HCT116 (cell line): Measurements from ENCODE around the gene TFE3. TPM values are rescaled to one million over a fixed set of nuclear protein-coding genes. Genes with fewer than 3 reads are reported as not detected.

Source experiments
- ATAC-seq: fragments of 200-7000 bp; cut with Tn5 transposase; 2 replicates; pipeline ENCODE4 v1.9.1; 2020; ENCODE audit warnings: mild to moderate bottlenecking, moderate library complexity
- BruUV-seq: library from RNA; stranded (reverse); fragments of 400-500 nt; replicated peaks from 2 replicates; lab custom pipeline; 2021; lab: Mats Ljungman, UMichigan
- CTCF ChIA-PET: fragments of 300-600 bp; sonication (Branson Sonifier 250); formaldehyde crosslinking; loops from one replicate; lab custom pipeline; 2021; ENCODE audit warnings: antibody characterized with exemption; lab: Charles Lee
- POLR2A ChIA-PET: fragments of 300-600, 350-600 bp; sonication (Branson Sonifier 250); formaldehyde crosslinking; loops from one replicate; lab custom pipeline; 2021; ENCODE audit warnings: antibody characterized with exemption; lab: Charles Lee
- RAD21 ChIA-PET, 2 experiments: fragments of 300-600 bp; sonication (Branson Sonifier 250); formaldehyde crosslinking; loops; one replicate each; lab custom pipeline; 2023; ENCODE audit warnings: low total read pairs in 2 of 2; ENCODE audit not compliant: uncharacterized antibody in 2 of 2, unreplicated experiment in 2 of 2, low non-redundant PET in 1 of 2; lab: Charles Lee
- DNase-seq: peaks from one replicate; pipeline ENCODE4 v3.0.0-alpha.2; 2010; ENCODE audit warnings: low read depth, low spot score
- H2AFZ ChIP-seq: fragments of 200-600 bp; shearing (Covaris generic), sonication (generic); 2 replicates; pipeline ENCODE4 v1.6.1; 2017; ENCODE audit warnings: low read depth, mixed run types, mixed read lengths, antibody characterized with exemption, low read length; ENCODE audit not compliant: poor library complexity, severe bottlenecking
- H3K27ac ChIP-seq: 2 replicates; pipeline ENCODE4 v1.5.1; 2012; ENCODE audit warnings: low read depth, low read length
- H3K27me3 ChIP-seq: fragments of 200-600 bp; sonication (generic); 2 replicates; pipeline ENCODE4 v1.6.1; 2016; ENCODE audit warnings: mixed run types, low read length, mixed read lengths; ENCODE audit not compliant: insufficient read depth
- H3K36me3 ChIP-seq, 2 experiments: fragments of 200-500 bp in 1 of 2; fragments of 200-600 bp in 1 of 2; sonication (Bioruptor generic) in 1 of 2; sonication (generic) in 1 of 2; 2 replicates each; pipeline versions ENCODE4 v1.5.1 to v1.6.1; 2014 to 2016; ENCODE audit warnings: low read length in 2 of 2, inconsistent platforms in 1 of 2, mixed read lengths in 1 of 2, mixed run types in 1 of 2; ENCODE audit not compliant: insufficient read depth in 2 of 2, control insufficient read depth in 1 of 2
- H3K4me1 ChIP-seq, 2 experiments: fragments of 200-600 bp in 1 of 2; sonication (generic) in 1 of 2; 2 replicates each; pipeline versions ENCODE4 v1.5.1 to v1.6.1; 2012 to 2017; ENCODE audit warnings: low read length in 2 of 2, inconsistent platforms in 1 of 2, mild to moderate bottlenecking in 1 of 2, mixed read lengths in 1 of 2, mixed run types in 1 of 2, moderate library complexity in 1 of 2; ENCODE audit not compliant: insufficient read depth in 2 of 2, control insufficient read depth in 1 of 2
- H3K4me2 ChIP-seq: fragments of 200-600 bp; sonication (generic); 2 replicates; pipeline ENCODE4 v1.6.1; 2017; ENCODE audit warnings: mixed run types, low read length, mixed read lengths
- H3K4me3 ChIP-seq, 2 experiments: fragments of 200-600 bp in 1 of 2; sonication (generic) in 1 of 2; replicated peaks in 1 of 2; 2 replicates each; pipeline ENCODE4 v1.5.1; 2011 to 2016; ENCODE audit warnings: low read length in 2 of 2, control low read depth in 1 of 2, low read depth in 1 of 2, mild to moderate bottlenecking in 1 of 2, mixed read lengths in 1 of 2, mixed run types in 1 of 2
- H3K79me2 ChIP-seq: fragments of 200-600 bp; sonication (generic); 2 replicates; pipeline ENCODE4 v1.6.1; 2017; ENCODE audit warnings: mild to moderate bottlenecking, mixed run types, low read length, moderate library complexity, mixed read lengths; ENCODE audit not compliant: insufficient read depth
- H3K9ac ChIP-seq: fragments of 200-600 bp; sonication (generic); 2 replicates; pipeline ENCODE4 v1.6.1; 2016; ENCODE audit warnings: low read length, mixed read lengths
- H3K9me2 ChIP-seq: fragments of 200-600 bp; sonication (generic), shearing (Covaris generic); 2 replicates; pipeline ENCODE4 v1.6.1; 2017; ENCODE audit warnings: mixed run types, mild to moderate bottlenecking, moderate library complexity; ENCODE audit not compliant: insufficient read depth
- H3K9me3 ChIP-seq, 2 experiments: fragments of 200-500 bp in 1 of 2; fragments of 200-600 bp in 1 of 2; sonication (Bioruptor generic) in 1 of 2; sonication (generic) in 1 of 2; 2 replicates each; pipeline ENCODE4 v1.6.1; 2014 to 2017; ENCODE audit warnings: low read length in 2 of 2, mixed read lengths in 2 of 2, inconsistent platforms in 1 of 2, low read depth in 1 of 2, mild to moderate bottlenecking in 1 of 2, mixed run types in 1 of 2, moderate library complexity in 1 of 2; ENCODE audit not compliant: control insufficient read depth in 1 of 2, insufficient read depth in 1 of 2
- H4K20me1 ChIP-seq: fragments of 200-600 bp; sonication (generic), shearing (Covaris generic); 2 replicates; pipeline ENCODE4 v1.6.1; 2017; ENCODE audit warnings: mixed run types, mild to moderate bottlenecking, moderate library complexity; ENCODE audit not compliant: insufficient read depth
- CEBPB ChIP-seq: IDR thresholded peaks from 2 replicates; pipeline ENCODE4 v1.6.1; 2012; ENCODE audit warnings: low read depth
- CTCF ChIP-seq, 3 experiments: fragments of 200-600 bp in 1 of 3; sonication (generic) in 1 of 3; IDR thresholded peaks in 2 of 3; conservative IDR thresholded peaks in 1 of 3; 2 replicates each; pipeline ENCODE4 v1.5.1; 2012 to 2017; ENCODE audit warnings: low read depth in 2 of 3, low read length in 2 of 3, antibody characterized with exemption in 1 of 3, borderline replicate concordance in 1 of 3, control low read depth in 1 of 3, mild to moderate bottlenecking in 1 of 3, mixed read lengths in 1 of 3, mixed run types in 1 of 3, moderate library complexity in 1 of 3; ENCODE audit not compliant: insufficient read depth in 1 of 3
- MAX ChIP-seq: IDR thresholded peaks from 2 replicates; pipeline ENCODE4 v1.6.1; 2012
- POLR2A ChIP-seq: IDR thresholded peaks from 2 replicates; pipeline ENCODE4 v1.7.0; 2011; ENCODE audit warnings: borderline replicate concordance; ENCODE audit not compliant: insufficient read depth, insufficient read length; ENCODE audit errors: extremely low read depth
- POLR2AphosphoS5 ChIP-seq: IDR thresholded peaks from 2 replicates; pipeline ENCODE4 v1.6.1; 2011; ENCODE audit warnings: mild to moderate bottlenecking, low read depth, low read length, moderate library complexity
- REST ChIP-seq: IDR thresholded peaks from 2 replicates; pipeline ENCODE4 v1.6.1; 2012; ENCODE audit warnings: low read depth
- SP1 ChIP-seq: IDR thresholded peaks from 2 replicates; pipeline ENCODE4 v1.6.1; 2012; ENCODE audit warnings: low read depth
- ZFX ChIP-seq: fragments of 450-650 bp; IDR thresholded peaks from 2 replicates; pipeline ENCODE4 v1.6.1; 2017
- ZNF274 ChIP-seq: fragments of 200-500 bp; sonication (Bioruptor generic); IDR thresholded peaks from 2 replicates; pipeline ENCODE4 v1.6.1; 2014; ENCODE audit warnings: mild to moderate bottlenecking, low read depth, low read length, inconsistent platforms
- intact Hi-C: fragments of 100-400 bp; cut with micrococcal nuclease; formaldehyde crosslinking; loops from 2 replicates; pipeline ENCODE4 v1.10.0; 2022
- total RNA-seq: library from RNA; stranded (reverse); gene quantifications from one replicate; pipeline ENCODE4 v1.2.1, GENCODE V29; 2021; ENCODE audit not compliant: unreplicated experiment

Gene TFE3
- total RNA-seq, 1 experiment from 2014 or later, result 17.1 TPM

GRCh38 chrX:48997455-48997854 lies 45.7 kb downstream of the TFE3 start:
- no peaks in the 10 kb centered on the region for H3K9me2 ChIP-seq
- intact Hi-C loops, result no loop called here
- H3K27ac ChIP-seq, result no peak overlapping the region
- POLR2A ChIA-PET, result no interaction called here
- no peaks in the 10 kb centered on the region for H3K27me3 ChIP-seq
- H3K9ac ChIP-seq, result no peak overlapping the region
- RAD21 ChIA-PET, result no interaction called here
- H4K20me1 ChIP-seq, result no peaks in the 10 kb centered on the region
- H3K79me2 ChIP-seq, result peaks cover 5% of the 10 kb centered on the region; the same call in 1 of the 2 replicates
- CTCF ChIA-PET, result no interaction called here
- DNase-seq (no peak), ATAC-seq (no peak)
- BruUV-seq, result no TSS peak
- H3K4me2 ChIP-seq, result no peak overlapping the region
- H3K4me3 ChIP-seq, result no peak overlapping the region
- no peak for TF ChIP-seq POLR2A
- no peak for TF ChIP-seq ZFX
- TF ChIP-seq, all 23 proteins: peak for 0
- Histone ChIP-seq H3K4me1 (peaks cover 0 to 7% of the 10 kb centered on the region in 2 experiments; a peak in 1 of 4 replicates), H3K9me3 (no peaks in the 10 kb centered on the region), H2AFZ (no peak overlapping the region), H3K36me3 (no peaks in the 10 kb centered on the region; a peak in 1 of 4 replicates)

- H3K79me2 ChIP-seq, result peaks cover 5% of the 10 kb centered on the region; the same call in 1 of the 2 replicates
- ChIA-PET POLR2A (no interaction called here), RAD21 (no interaction called here), CTCF (no interaction called here)
- no peaks in the 10 kb centered on the region for H3K27me3 ChIP-seq
- intact Hi-C loops, result no loop called here
- no peak overlapping the region for H3K9ac ChIP-seq
- no peaks in the 10 kb centered on the region for H3K9me3 ChIP-seq
- no peak overlapping the region for H3K4me2 ChIP-seq
- TF ChIP-seq CTCF (IDR thresholded peaks at IDR 0.05 in 2 of 3, conservative IDR thresholded peaks at IDR 0.05 in 1 of 3; ENCODE audit: borderline replicate concordance in 1 of 3, insufficient read depth in 1 of 3, low read depth in 2 of 3, low read length in 2 of 3), result no peak
- no peak for TF ChIP-seq SP1
- no peak for TF ChIP-seq ZFX
- TF ChIP-seq REST, result peak; percentile 69
- no peak for TF ChIP-seq POLR2AphosphoS5
- no peak for TF ChIP-seq MAX
- TF ChIP-seq CEBPB, result no peak
- TF ChIP-seq ZNF274, result no peak
- no peak overlapping the region for H3K4me3 ChIP-seq
- H3K27ac ChIP-seq, result no peak overlapping the region
- no peak for DNase-seq
- no peaks in the 10 kb centered on the region; a peak in 1 of 4 replicates for H3K36me3 ChIP-seq
- no peak for ATAC-seq
- no peak overlapping the region for H2AFZ ChIP-seq
- H4K20me1 ChIP-seq, result no peaks in the 10 kb centered on the region
- BruUV-seq, result no TSS peak
- peaks cover 0 to 7% of the 10 kb centered on the region in 2 experiments; a peak in 1 of 4 replicates for H3K4me1 ChIP-seq
- no peaks in the 10 kb centered on the region for H3K9me2 ChIP-seq
Measured at GRCh38 chrX:48996969-48997368, 46.2 kb downstream of the TFE3 start.
